ENCODE data around the gene HPCAL4. TPM values are rescaled to one million over a fixed set of nuclear protein-coding genes. Genes with fewer than 3 reads are reported as not detected.

The HPCAL4 gene
- total RNA-seq, 5 donors from 2014 or later (not counting 1 experiment from before 2014, with no cell fraction given), result 10.3 to 38.5 (median 28.5) TPM

DNA sequence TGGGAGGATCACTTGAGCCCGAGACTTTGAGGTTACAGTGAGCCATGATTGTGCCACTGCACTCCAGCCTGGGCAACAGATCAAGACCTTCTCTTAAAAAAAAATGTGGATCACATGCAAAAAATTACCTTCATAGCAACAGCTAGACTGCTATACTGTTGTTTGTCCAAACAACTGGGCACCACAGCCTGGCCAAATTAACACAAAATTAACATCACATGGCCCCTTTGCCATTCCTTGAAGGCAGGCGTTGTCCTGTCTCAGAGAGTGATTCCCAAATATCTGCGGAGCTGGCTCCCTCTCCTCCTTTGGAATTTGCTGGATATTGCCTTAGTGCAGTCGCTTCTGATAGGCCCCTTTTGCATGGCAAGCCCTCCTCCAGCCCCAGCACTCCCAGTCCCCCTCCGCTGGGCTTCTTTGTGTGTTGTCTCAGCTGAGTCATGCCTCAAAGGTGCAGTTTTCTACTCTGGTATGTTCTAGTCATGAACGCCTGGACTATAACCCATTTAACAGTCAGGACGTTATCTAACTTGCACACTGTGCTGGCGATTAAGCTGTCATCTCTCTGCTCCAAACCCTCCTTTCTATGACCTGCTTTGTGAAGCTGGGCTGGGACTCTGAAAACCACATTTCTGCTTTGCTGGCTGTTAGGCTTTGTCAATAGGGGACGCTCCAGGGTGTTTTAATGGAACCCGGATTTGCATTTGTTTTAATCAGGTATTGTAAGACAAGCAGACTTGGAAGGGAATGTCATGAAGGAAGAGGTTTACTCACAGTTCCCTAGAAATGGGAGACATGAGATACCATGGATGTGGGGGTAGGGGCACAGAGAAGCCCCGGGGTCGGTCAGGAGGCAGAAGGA lies 20.1 kb upstream of the HPCAL4 start:
- ATAC-seq (replicated peaks in 1 of 4) (no peak), DNase-seq (no peak)
- no peaks in the 10 kb centered on the region for H3K4me1 ChIP-seq (ENCODE audit: control insufficient read depth in 1 of 2, extremely low read depth in 1 of 2, insufficient read depth in 2 of 2, low read length in 2 of 2)
- Mint-ChIP-seq H3K27me3 (peaks cover 17 to 20% of the 10 kb centered on the region in 2 donors), H3K27ac (no peak overlapping the region), H3K36me3 (no peaks in the 10 kb centered on the region), H3K9me3 (no peaks in the 10 kb centered on the region), H3K4me1 (no peaks in the 10 kb centered on the region), H3K4me3 (no peak overlapping the region)
- no peaks in the 10 kb centered on the region for H3K36me3 ChIP-seq (ENCODE audit: control insufficient read depth in 2 of 2, extremely low read depth in 1 of 2, insufficient read depth in 1 of 2, low read length in 1 of 2)
- peaks cover 0 to 24% of the 10 kb centered on the region in 2 experiments for H3K27me3 ChIP-seq (replicated peaks in 1 of 2; ENCODE audit: control insufficient read depth in 2 of 2, extremely low read depth in 1 of 2, insufficient read depth in 2 of 2, low read length in 1 of 2)
- no peak overlapping the region for H3K4me3 ChIP-seq (ENCODE audit: control insufficient read depth in 1 of 2, extremely low read depth in 1 of 2, low read length in 1 of 2)
- CTCF ChIA-PET, result no interaction called here
- H3K9me3 ChIP-seq, result no peaks in the 10 kb centered on the region
- no peak overlapping the region for H3K27ac ChIP-seq (ENCODE audit: low read length)
- POLR2A ChIA-PET, result no interaction called here
- WGBS (ENCODE audit: insufficient coverage), result 85% methylated on average over 10 of the region's 12 CpGs

DNA sequence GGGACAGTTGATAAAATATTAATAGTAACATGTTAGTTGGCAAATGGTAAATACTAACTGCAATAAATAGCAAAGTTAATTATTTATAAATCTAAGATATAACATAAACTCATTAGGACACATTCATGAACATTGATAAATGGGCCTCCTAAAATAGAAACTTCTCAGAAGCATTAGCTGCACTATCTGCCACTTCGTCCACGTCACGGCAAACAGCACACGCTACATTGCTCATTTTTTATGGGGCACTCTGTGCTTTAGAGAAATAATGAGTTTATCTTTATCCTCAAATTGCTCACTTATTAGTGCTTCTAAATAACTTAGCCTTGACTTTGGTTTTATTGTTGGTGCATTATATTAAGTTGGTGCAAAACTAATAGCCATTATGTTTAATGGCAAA lies 16.3 kb upstream of the HPCAL4 start:
- ChIA-PET CTCF (no interaction called here), POLR2A (no interaction called here)
- Mint-ChIP-seq H3K4me1 (no peaks in the 10 kb centered on the region), H3K36me3 (no peaks in the 10 kb centered on the region), H3K27ac (no peak overlapping the region), H3K27me3 (peaks cover 12% of the 10 kb centered on the region in 2 donors), H3K4me3 (no peak overlapping the region), H3K9me3 (no peaks in the 10 kb centered on the region)
- DNase-seq (no peak), ATAC-seq (replicated peaks in 1 of 4) (no peak)
- Histone ChIP-seq H3K27ac (ENCODE audit: low read length) (no peak overlapping the region), H3K4me3 (ENCODE audit: control insufficient read depth in 1 of 2, extremely low read depth in 1 of 2, low read length in 1 of 2) (no peak overlapping the region), H3K27me3 (replicated peaks in 1 of 2; ENCODE audit: control insufficient read depth in 2 of 2, extremely low read depth in 1 of 2, insufficient read depth in 2 of 2, low read length in 1 of 2) (peaks cover 0 to 15% of the 10 kb centered on the region in 2 experiments), H3K36me3 (ENCODE audit: control insufficient read depth in 2 of 2, extremely low read depth in 1 of 2, insufficient read depth in 1 of 2, low read length in 1 of 2) (no peaks in the 10 kb centered on the region), H3K9me3 (no peaks in the 10 kb centered on the region), H3K4me1 (ENCODE audit: control insufficient read depth in 1 of 2, extremely low read depth in 1 of 2, insufficient read depth in 2 of 2, low read length in 2 of 2) (no peaks in the 10 kb centered on the region)
- no CpG with 5 or more reads among the region's 4 CpGs for WGBS (ENCODE audit: insufficient coverage)

DNA sequence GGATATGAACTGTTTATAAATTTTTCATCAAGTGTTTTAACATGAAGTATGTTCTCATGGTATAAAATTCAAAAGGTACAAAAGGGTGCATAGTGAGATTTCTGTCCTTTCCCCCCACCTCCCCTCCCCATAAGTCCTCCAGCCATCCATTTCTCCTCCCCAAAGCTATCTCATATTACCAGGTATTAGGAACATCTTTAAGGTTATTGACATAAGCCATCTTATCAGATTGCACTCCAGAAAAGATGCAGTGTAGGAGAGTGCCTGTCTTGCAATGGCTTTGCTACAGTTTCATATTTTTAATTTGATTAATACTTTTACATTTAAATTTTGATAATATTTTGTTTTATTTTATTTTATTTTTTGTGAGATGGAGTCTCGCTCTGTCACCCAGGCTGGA lies 13.5 kb upstream of the HPCAL4 start:
- 80% methylated on average over 1 of the region's 1 CpG for WGBS (ENCODE audit: insufficient coverage)
- ATAC-seq (replicated peaks in 1 of 4), result no peak
- no peaks in the 10 kb centered on the region for H3K9me3 ChIP-seq
- Mint-ChIP-seq H3K4me3 (no peak overlapping the region), H3K9me3 (no peaks in the 10 kb centered on the region), H3K27me3 (peaks cover 3 to 12% of the 10 kb centered on the region in 2 donors), H3K27ac (no peak overlapping the region), H3K36me3 (no peaks in the 10 kb centered on the region), H3K4me1 (no peaks in the 10 kb centered on the region)
- CTCF ChIA-PET, result no interaction called here
- peaks cover 0 to 10% of the 10 kb centered on the region in 2 experiments for H3K27me3 ChIP-seq (replicated peaks in 1 of 2; ENCODE audit: control insufficient read depth in 2 of 2, extremely low read depth in 1 of 2, insufficient read depth in 2 of 2, low read length in 1 of 2)
- no peak overlapping the region for H3K27ac ChIP-seq (ENCODE audit: low read length)
- DNase-seq, result no peak
- POLR2A ChIA-PET, result no interaction called here
- no peaks in the 10 kb centered on the region for H3K36me3 ChIP-seq (ENCODE audit: control insufficient read depth in 2 of 2, extremely low read depth in 1 of 2, insufficient read depth in 1 of 2, low read length in 1 of 2)
- no peaks in the 10 kb centered on the region for H3K4me1 ChIP-seq (ENCODE audit: control insufficient read depth in 1 of 2, extremely low read depth in 1 of 2, insufficient read depth in 2 of 2, low read length in 2 of 2)
- H3K4me3 ChIP-seq (ENCODE audit: control insufficient read depth in 1 of 2, extremely low read depth in 1 of 2, low read length in 1 of 2), result no peak overlapping the region

DNA sequence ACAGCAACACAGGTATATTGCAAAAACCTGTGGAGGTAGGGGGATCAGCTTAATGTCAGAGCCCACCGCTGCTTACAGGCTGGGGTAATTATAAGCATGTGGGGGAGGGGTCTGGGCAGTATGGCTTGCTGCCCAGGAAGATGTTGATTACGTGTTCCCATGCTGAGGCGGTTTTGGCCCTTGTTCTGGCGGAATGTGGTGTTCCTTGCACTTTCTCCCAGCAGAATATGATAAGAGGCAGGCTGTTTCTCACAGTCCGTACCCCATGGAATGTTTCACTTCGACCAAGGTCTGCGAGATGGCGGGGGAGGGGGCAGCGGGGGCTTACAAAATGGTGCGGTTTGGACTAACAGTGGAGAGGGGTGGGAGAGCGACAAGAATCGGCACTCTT lies 9.8 kb upstream of the HPCAL4 start:
- Histone ChIP-seq H3K4me1 (ENCODE audit: control insufficient read depth in 1 of 2, extremely low read depth in 1 of 2, insufficient read depth in 2 of 2, low read length in 2 of 2) (no peaks in the 10 kb centered on the region), H3K4me3 (ENCODE audit: control insufficient read depth in 1 of 2, extremely low read depth in 1 of 2, low read length in 1 of 2) (no peak overlapping the region), H3K36me3 (ENCODE audit: control insufficient read depth in 2 of 2, extremely low read depth in 1 of 2, insufficient read depth in 1 of 2, low read length in 1 of 2) (no peaks in the 10 kb centered on the region), H3K27me3 (replicated peaks in 1 of 2; ENCODE audit: control insufficient read depth in 2 of 2, extremely low read depth in 1 of 2, insufficient read depth in 2 of 2, low read length in 1 of 2) (peaks cover 7 to 11% of the 10 kb centered on the region in 2 experiments), H3K27ac (ENCODE audit: low read length) (no peak overlapping the region), H3K9me3 (no peaks in the 10 kb centered on the region)
- Mint-ChIP-seq H3K9me3 (no peaks in the 10 kb centered on the region), H3K36me3 (no peaks in the 10 kb centered on the region), H3K4me3 (no peak overlapping the region), H3K27ac (no peak overlapping the region), H3K27me3 (peaks cover 0 to 4% of the 10 kb centered on the region in 2 donors), H3K4me1 (no peaks in the 10 kb centered on the region)
- DNase-seq, result no peak
- 75% methylated on average over 12 of the region's 12 CpGs for WGBS (ENCODE audit: insufficient coverage)
- ChIA-PET CTCF (no interaction called here), POLR2A (interaction anchor here in 1 of 2 donors (0.6 kb wide), 1 partner anchor 847 kb away, joined by 4 read pairs; no protein-coding TSS in a partner anchor)
- ATAC-seq (replicated peaks in 1 of 4), result no peak

DNA sequence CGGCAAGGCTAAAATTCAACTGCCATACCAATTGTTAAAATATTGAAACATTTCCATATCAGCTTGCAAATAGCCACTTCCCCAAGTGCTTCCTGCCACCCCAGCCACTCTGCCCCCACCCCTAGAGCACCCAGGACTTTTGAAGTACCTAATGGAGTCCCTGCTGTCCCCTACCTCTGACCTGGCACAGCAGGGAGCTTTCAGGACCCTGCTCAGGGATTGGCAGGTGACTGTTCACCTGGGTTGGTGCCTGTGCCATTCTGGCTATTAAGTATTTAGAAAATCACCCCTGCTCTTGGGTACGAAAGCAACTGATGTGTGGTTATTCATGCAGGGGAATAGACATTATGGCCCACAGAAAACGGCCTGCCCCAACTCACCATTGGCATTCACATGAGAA lies 9.1 kb upstream of the HPCAL4 start:
- Histone ChIP-seq H3K4me1 (ENCODE audit: control insufficient read depth in 1 of 2, extremely low read depth in 1 of 2, insufficient read depth in 2 of 2, low read length in 2 of 2) (no peaks in the 10 kb centered on the region), H3K4me3 (ENCODE audit: control insufficient read depth in 1 of 2, extremely low read depth in 1 of 2, low read length in 1 of 2) (no peak overlapping the region), H3K27me3 (replicated peaks in 1 of 2; ENCODE audit: control insufficient read depth in 2 of 2, extremely low read depth in 1 of 2, insufficient read depth in 2 of 2, low read length in 1 of 2) (peaks cover 7 to 11% of the 10 kb centered on the region in 2 experiments), H3K36me3 (ENCODE audit: control insufficient read depth in 2 of 2, extremely low read depth in 1 of 2, insufficient read depth in 1 of 2, low read length in 1 of 2) (no peaks in the 10 kb centered on the region), H3K9me3 (no peaks in the 10 kb centered on the region), H3K27ac (ENCODE audit: low read length) (no peak overlapping the region)
- no peaks in the 10 kb centered on the region for H3K9me3 Mint-ChIP-seq
- peaks cover 0 to 4% of the 10 kb centered on the region in 2 donors for H3K27me3 Mint-ChIP-seq
- DNase-seq, result no peak
- POLR2A ChIA-PET, result interaction anchor here in 1 of 2 donors (0.6 kb wide), 1 partner anchor 38 kb away, joined by 6 read pairs; no protein-coding TSS in a partner anchor
- no peaks in the 10 kb centered on the region for H3K4me1 Mint-ChIP-seq
- no peak for ATAC-seq (replicated peaks in 1 of 4)
- no CpG with 5 or more reads among the region's 3 CpGs for WGBS (ENCODE audit: insufficient coverage)
- H3K27ac Mint-ChIP-seq, result no peak overlapping the region
- H3K36me3 Mint-ChIP-seq, result no peaks in the 10 kb centered on the region
- CTCF ChIA-PET, result no interaction called here
- no peak overlapping the region for H3K4me3 Mint-ChIP-seq

DNA sequence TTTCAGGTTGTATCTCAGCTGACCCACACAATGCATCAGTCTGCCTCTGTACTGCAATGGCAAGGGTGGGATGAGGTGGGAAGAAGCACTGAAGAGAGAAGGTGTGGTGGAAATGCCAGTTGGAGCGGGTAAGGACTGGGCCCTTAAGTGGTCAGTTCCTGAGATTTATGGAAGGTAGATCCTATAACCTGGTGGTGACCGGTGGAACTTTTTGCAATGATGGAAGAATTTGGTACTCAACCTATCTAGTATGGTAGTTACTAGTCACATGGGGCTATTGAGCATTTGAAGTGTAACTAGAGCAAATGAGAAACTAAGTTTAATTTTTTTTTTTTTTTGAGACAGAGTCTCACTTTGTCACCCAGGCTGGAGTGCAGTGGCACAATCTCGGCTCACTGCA lies 8.2 kb upstream of the HPCAL4 start:
- H3K27ac Mint-ChIP-seq, result no peak overlapping the region

More for the DNA sequence above, 8.2 kb upstream of the HPCAL4 start:
- no peaks in the 10 kb centered on the region for H3K9me3 ChIP-seq
- ATAC-seq (replicated peaks in 1 of 4) (no peak), DNase-seq (no peak)
- WGBS (ENCODE audit: insufficient coverage), result 71% methylated on average over 2 of the region's 3 CpGs
- no peak overlapping the region for H3K4me3 ChIP-seq (ENCODE audit: control insufficient read depth in 1 of 2, extremely low read depth in 1 of 2, low read length in 1 of 2)
- no peaks in the 10 kb centered on the region for H3K4me1 ChIP-seq (ENCODE audit: control insufficient read depth in 1 of 2, extremely low read depth in 1 of 2, insufficient read depth in 2 of 2, low read length in 2 of 2)
- H3K27me3 ChIP-seq (replicated peaks in 1 of 2; ENCODE audit: control insufficient read depth in 2 of 2, extremely low read depth in 1 of 2, insufficient read depth in 2 of 2, low read length in 1 of 2), result peaks cover 11 to 12% of the 10 kb centered on the region in 2 experiments
- Mint-ChIP-seq H3K4me3 (no peak overlapping the region), H3K9me3 (no peaks in the 10 kb centered on the region), H3K36me3 (no peaks in the 10 kb centered on the region), H3K4me1 (peaks cover 3 to 6% (median 3%) of the 10 kb centered on the region in 3 donors), H3K27me3 (peaks cover 0 to 6% of the 10 kb centered on the region in 2 donors)
- H3K27ac ChIP-seq (ENCODE audit: low read length), result no peak overlapping the region
- ChIA-PET CTCF (no interaction called here), POLR2A (no interaction called here)
- H3K36me3 ChIP-seq (ENCODE audit: control insufficient read depth in 2 of 2, extremely low read depth in 1 of 2, insufficient read depth in 1 of 2, low read length in 1 of 2), result no peaks in the 10 kb centered on the region
